ENCODE results near the gene C14orf180. TPM values are rescaled to one million over a fixed set of nuclear protein-coding genes. Genes with fewer than 3 reads are reported as not detected.
A peak's percentile ranks its signal among the peaks of the same experiment; 100 is the strongest.

Gene C14orf180
- total and polyA plus RNA-seq, 5 donors, result 56.5 to 153 (median 107) TPM

- intact Hi-C loops (cut with DNase I), result loop anchor here in 1 of 4 donors (5.0 kb wide), 1 partner anchor 409 kb away; no protein-coding TSS in a partner anchor
- ATAC-seq, result no peak
- DNase-seq, result peak in 1 of 3 donors; percentile 6
- H3K27me3 ChIP-seq (ENCODE audit: control insufficient read depth, insufficient read depth), result no peaks in the 10 kb centered on the region
- no peak overlapping the region for H3K4me3 ChIP-seq (ENCODE audit: low read length)
- WGBS, result 78% methylated on average over 24 of the region's 24 CpGs
- H3K9me3 ChIP-seq (ENCODE audit: control insufficient read depth, low read length), result no peaks in the 10 kb centered on the region
- no peak overlapping the region for H3K27ac ChIP-seq (ENCODE audit: low read length)
- H3K4me1 ChIP-seq (ENCODE audit: control insufficient read depth, insufficient read depth, low read length), result no peaks in the 10 kb centered on the region
These were observed 28.5 kb upstream of the C14orf180 start for GRCh38 chr14:104550861-104551728.

GRCh38 chr14:104551851-104552737, 27.5 kb upstream of the C14orf180 start:
- intact Hi-C loops (cut with DNase I), result loop anchor here in 1 of 4 donors (5.0 kb wide), 1 partner anchor 410 kb away; no protein-coding TSS in a partner anchor
- 82% methylated on average over 33 of the region's 33 CpGs for WGBS
- Histone ChIP-seq H3K4me3 (ENCODE audit: low read length) (no peak overlapping the region), H3K9me3 (ENCODE audit: control insufficient read depth, low read length) (no peaks in the 10 kb centered on the region), H3K27me3 (ENCODE audit: control insufficient read depth, insufficient read depth) (no peaks in the 10 kb centered on the region), H3K27ac (ENCODE audit: low read length) (no peak overlapping the region), H3K4me1 (ENCODE audit: control insufficient read depth, insufficient read depth, low read length) (no peaks in the 10 kb centered on the region)
- no peak for ATAC-seq
- peak in 2 of 3 donors; percentile 4 to 53 for DNase-seq

- DNase-seq (no peak), ATAC-seq (no peak)
- intact Hi-C loops (cut with DNase I), result loop anchor here in 1 of 4 donors (5.0 kb wide), 1 partner anchor 410 kb away; no protein-coding TSS in a partner anchor
- Histone ChIP-seq H3K27me3 (ENCODE audit: control insufficient read depth, insufficient read depth) (no peaks in the 10 kb centered on the region), H3K9me3 (ENCODE audit: control insufficient read depth, low read length) (no peaks in the 10 kb centered on the region), H3K27ac (ENCODE audit: low read length) (no peak overlapping the region), H3K4me3 (ENCODE audit: low read length) (no peak overlapping the region), H3K4me1 (ENCODE audit: control insufficient read depth, insufficient read depth, low read length) (no peaks in the 10 kb centered on the region)
- 86% methylated on average over 9 of the region's 9 CpGs for WGBS
These were observed 26.8 kb upstream of the C14orf180 start for GRCh38 chr14:104552738-104553125.

DNA sequence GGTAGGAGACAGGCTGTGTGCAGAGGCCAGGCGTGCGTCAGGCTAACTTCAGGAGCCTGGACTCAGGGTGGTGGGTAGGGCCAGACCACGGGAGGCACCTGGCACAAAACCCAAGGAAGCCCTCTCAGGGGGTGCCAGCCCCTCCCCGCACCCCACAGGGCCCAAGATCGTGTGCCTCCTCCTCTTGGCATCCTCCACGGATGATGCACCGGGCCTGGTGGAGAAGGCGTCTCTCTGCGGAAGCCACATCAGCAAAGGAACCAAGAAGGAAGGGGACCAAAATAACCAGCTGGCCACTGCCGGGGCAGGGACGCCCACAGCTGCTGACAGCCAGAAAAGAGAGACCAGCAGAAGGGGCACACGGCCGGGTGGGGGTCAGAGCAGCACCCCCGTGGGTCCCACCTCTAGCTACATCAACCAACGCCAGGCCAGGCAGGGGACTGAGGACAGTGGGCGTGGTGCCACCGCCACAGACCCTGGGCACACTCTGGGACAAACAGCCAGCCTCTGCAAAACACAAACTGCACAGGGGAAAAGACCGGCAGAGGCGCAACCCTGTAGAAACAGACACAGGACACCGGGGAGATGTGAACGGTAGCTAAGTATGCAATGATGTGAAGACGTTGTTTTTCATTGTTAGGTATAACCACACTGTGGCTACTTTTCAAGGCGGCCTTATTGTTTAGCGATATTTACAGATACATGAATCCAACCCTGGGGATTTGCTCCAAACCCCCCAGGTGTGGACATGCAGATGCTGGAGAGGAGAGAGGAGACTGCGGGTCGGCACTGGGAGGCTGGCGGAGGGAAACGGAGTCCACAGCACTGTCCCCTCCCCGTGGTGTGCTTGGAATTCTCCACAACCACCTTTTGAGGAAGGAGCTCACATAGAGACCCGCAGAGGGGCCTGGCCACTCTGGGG, 26.1 kb upstream of the C14orf180 start:
- Histone ChIP-seq H3K27me3 (ENCODE audit: control insufficient read depth, insufficient read depth) (no peaks in the 10 kb centered on the region), H3K4me1 (ENCODE audit: control insufficient read depth, insufficient read depth, low read length) (no peaks in the 10 kb centered on the region), H3K9me3 (ENCODE audit: control insufficient read depth, low read length) (no peaks in the 10 kb centered on the region), H3K4me3 (ENCODE audit: low read length) (no peak overlapping the region), H3K27ac (ENCODE audit: low read length) (no peak overlapping the region)
- DNase-seq, result peak; percentile 6 to 43 (median 41)
- 82% methylated on average over 30 of the region's 30 CpGs for WGBS
- ATAC-seq, result no peak
- intact Hi-C loops (cut with DNase I), result loop anchor here in 1 of 4 donors (5.0 kb wide), 1 partner anchor 411 kb away; no protein-coding TSS in a partner anchor

GRCh38 chr14:104554088-104554607, 25.4 kb upstream of the C14orf180 start:
- intact Hi-C loops (cut with DNase I), result loop anchor here in 1 of 4 donors (5.0 kb wide), 1 partner anchor 412 kb away; no protein-coding TSS in a partner anchor
- Histone ChIP-seq H3K9me3 (ENCODE audit: control insufficient read depth, low read length) (no peaks in the 10 kb centered on the region), H3K4me1 (ENCODE audit: control insufficient read depth, insufficient read depth, low read length) (no peaks in the 10 kb centered on the region), H3K27me3 (ENCODE audit: control insufficient read depth, insufficient read depth) (no peaks in the 10 kb centered on the region), H3K27ac (ENCODE audit: low read length) (no peak overlapping the region), H3K4me3 (ENCODE audit: low read length) (no peak overlapping the region)
- WGBS, result 71% methylated on average over 12 of the region's 12 CpGs
- peak in 1 of 2 donors; percentile 8 for ATAC-seq
- peak; percentile 7 to 47 (median 37) for DNase-seq

DNA sequence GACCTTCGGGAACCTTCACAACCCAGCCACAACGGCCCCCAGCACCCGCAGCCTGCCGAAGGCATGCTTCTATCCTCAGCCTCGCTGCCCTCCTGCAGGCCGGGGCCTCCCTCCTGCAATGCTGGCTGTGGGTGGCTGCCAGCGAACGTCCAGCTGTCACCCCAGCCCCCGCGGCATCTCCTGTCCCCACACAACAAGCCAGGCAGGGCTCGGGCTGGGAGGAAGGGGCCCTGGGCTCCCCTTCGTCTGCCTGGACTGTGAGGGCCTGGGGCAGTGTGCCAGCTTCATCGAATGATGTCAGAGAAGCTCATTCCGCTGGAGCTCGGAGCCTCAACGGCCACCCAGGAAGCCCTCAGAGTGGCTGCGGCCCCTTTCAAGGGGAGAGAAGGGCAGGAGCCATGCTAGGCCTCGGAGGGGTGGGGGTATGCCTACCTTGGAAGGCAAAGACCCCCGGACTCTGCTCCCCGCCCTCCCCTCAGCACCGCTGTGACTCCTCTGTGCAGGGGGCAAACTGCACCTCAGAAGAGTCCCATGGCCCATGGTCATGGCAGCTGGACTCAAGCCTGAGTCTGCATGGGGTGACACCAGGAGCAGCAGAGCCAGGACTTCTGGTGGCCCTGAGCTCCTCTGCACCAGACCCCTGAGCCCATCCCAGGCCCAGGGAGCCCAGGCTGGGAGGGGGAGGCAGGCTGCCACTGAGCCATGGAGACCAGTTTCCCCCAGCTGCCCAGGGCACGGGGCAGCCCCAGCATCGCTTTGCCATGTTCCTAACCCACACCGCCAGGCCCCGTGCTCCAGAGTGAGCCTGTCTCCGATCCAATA, 24.7 kb upstream of the C14orf180 start:
- Histone ChIP-seq H3K27ac (ENCODE audit: low read length) (no peak overlapping the region), H3K4me1 (ENCODE audit: control insufficient read depth, insufficient read depth, low read length) (no peaks in the 10 kb centered on the region), H3K27me3 (ENCODE audit: control insufficient read depth, insufficient read depth) (no peaks in the 10 kb centered on the region), H3K4me3 (ENCODE audit: low read length) (no peak overlapping the region), H3K9me3 (ENCODE audit: control insufficient read depth, low read length) (no peaks in the 10 kb centered on the region)
- ATAC-seq (no peak), DNase-seq (peak; percentile 26 to 61 (median 54))
- intact Hi-C loops (cut with DNase I), result loop anchor here in 1 of 4 donors (5.0 kb wide), 1 partner anchor 413 kb away; no protein-coding TSS in a partner anchor
- 50% methylated on average over 26 of the region's 26 CpGs for WGBS

DNA sequence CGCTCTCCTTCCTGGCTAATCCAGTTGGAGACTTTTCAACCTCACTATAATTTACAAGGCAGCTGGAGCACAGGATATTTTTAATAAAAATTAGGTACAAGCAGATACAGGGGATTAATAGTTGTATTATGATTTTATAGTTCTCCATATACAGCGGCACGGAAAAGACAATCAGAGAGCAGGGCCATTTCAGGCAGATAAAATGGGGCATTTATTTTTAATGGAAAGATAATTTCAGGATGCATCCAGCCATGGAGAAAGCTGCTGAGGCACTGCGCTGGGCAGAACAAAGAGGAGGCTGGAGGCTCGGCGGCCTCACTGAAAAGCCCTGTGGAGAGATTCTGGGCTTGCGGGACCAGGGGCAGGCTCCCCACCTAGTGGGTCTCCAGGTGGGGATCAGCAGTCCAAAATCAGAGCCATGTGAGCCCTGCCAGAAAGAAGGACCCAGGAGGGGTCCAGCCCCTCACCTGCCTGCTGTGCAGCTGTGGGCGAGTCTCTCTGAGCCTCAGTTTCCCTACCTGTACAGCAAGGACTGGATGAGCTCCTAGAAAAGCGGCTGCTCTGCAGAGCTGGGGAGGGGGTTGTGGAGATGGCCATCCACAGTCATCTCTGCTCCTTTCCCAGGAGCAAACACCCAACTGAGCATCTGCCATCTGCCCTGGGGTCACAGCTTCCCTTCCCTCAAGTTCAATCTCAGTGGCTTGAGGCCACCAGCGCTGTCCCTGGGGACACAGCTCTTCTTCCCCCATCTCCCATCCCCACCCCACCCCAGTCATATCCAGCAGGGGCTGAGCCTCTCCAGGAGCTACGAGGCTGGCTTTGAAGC, 23.9 kb upstream of the C14orf180 start:
- H3K9me3 ChIP-seq (ENCODE audit: control insufficient read depth, low read length), result no peaks in the 10 kb centered on the region
- intact Hi-C loops (cut with DNase I), result no loop called here
- DNase-seq (no peak), ATAC-seq (no peak)
- no peak overlapping the region for H3K27ac ChIP-seq (ENCODE audit: low read length)
- H3K27me3 ChIP-seq (ENCODE audit: control insufficient read depth, insufficient read depth), result no peaks in the 10 kb centered on the region
- WGBS, result 90% methylated on average over 11 of the region's 11 CpGs
- H3K4me1 ChIP-seq (ENCODE audit: control insufficient read depth, insufficient read depth, low read length), result no peaks in the 10 kb centered on the region
- H3K4me3 ChIP-seq (ENCODE audit: low read length), result no peak overlapping the region

GRCh38 chr14:104556256-104557021, 23.1 kb upstream of the C14orf180 start:
- Histone ChIP-seq H3K27me3 (ENCODE audit: control insufficient read depth, insufficient read depth) (no peaks in the 10 kb centered on the region), H3K9me3 (ENCODE audit: control insufficient read depth, low read length) (no peaks in the 10 kb centered on the region), H3K4me3 (ENCODE audit: low read length) (no peak overlapping the region), H3K4me1 (ENCODE audit: control insufficient read depth, insufficient read depth, low read length) (no peaks in the 10 kb centered on the region), H3K27ac (ENCODE audit: low read length) (no peak overlapping the region)
- 74% methylated on average over 13 of the region's 13 CpGs for WGBS
- intact Hi-C loops (cut with DNase I), result no loop called here
- ATAC-seq, result no peak
- DNase-seq, result peak in 2 of 3 donors; percentile 7 to 36
